HAP-1 (cell line): ENCODE results near the gene CAPN10.

Experiments
- DNase-seq, 2 experiments: peaks; one replicate each; pipeline ENCODE4 v3.0.0-alpha.2; 2016 to 2020; ENCODE audit warnings: low spot score in 2 of 2
- H3K27me3 ChIP-seq: fragments of 250-450 bp; sonication (Bioruptor Pico); 2 replicates; pipeline ENCODE4 v1.5.1; 2020; ENCODE audit warnings: low read depth, mild to moderate bottlenecking, moderate library complexity
- H3K36me3 ChIP-seq: fragments of 250-450 bp; sonication (Bioruptor Pico); replicated peaks from 2 replicates; pipeline ENCODE4 v1.5.1; 2020; ENCODE audit warnings: mild to moderate bottlenecking
- H3K4me1 ChIP-seq: fragments of 250-450 bp; sonication (Bioruptor Pico); 2 replicates; pipeline ENCODE4 v1.5.1; 2020; ENCODE audit warnings: mild to moderate bottlenecking
- H3K4me3 ChIP-seq: fragments of 250-450 bp; sonication (Bioruptor Pico); 2 replicates; pipeline ENCODE4 v1.5.1; 2020; ENCODE audit warnings: mild to moderate bottlenecking, moderate library complexity
- H3K9me3 ChIP-seq: fragments of 250-450 bp; sonication (Bioruptor Pico); 2 replicates; pipeline ENCODE4 v1.5.1; 2020; ENCODE audit warnings: mild to moderate bottlenecking, moderate library complexity
- in situ Hi-C: fragments of 300-500 bp; cut with MboI; formaldehyde crosslinking; loops from 3 replicates; pipeline ENCODE4 v1.14.3; 2020; ENCODE audit warnings: low sequenced_read_pairs, inconsistent platforms, mixed read lengths

CAPN10 gene

DNA sequence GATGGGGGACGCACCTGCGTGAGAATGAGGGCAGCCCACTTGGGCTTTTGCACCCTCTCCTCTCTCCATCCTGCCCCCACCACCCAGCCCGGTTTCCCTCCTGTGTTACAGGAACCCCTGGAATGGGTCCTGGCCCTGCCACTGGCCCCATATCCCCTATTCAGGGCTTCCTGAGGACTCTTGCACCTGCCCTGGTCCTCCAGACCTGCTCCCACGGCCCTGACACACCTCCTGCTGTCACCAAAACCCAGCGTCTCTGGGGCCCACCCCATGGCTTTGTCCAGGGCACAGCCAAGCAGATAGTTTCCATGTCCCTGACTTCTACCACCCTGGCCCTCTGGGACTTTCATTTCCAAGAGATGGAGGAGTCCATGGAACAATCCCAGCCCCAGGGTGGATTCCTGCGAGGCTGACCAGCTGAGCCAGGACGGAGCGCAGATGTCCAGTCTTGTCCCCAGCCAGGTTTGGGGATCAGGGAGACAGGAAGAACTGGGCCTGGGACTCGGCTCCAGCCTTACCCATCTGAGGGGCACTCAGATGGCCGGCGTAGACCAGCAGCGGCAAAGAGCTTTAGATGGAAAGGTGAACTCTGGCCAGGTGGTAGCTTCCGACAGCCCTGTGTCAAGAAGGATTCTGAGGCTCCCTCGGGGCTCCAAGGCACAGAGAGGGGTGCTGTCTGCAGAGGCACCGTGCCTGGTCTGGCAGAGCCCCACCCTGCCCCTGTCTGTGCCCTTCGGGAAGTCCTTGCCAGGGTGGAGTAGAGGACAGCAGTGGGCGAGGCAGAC is 50.8 kb downstream of the CAPN10 start:
- Histone ChIP-seq H3K4me3 (no peak overlapping the region), H3K36me3 (no peaks in the 10 kb centered on the region), H3K9me3 (peaks cover 12% of the 10 kb centered on the region), H3K27me3 (no peaks in the 10 kb centered on the region; the same call in 1 of the 2 replicates), H3K4me1 (no peaks in the 10 kb centered on the region)
- in situ Hi-C loops: no loop called here
- peak in 1 of 2 experiments; percentile 5 for DNase-seq

DNA sequence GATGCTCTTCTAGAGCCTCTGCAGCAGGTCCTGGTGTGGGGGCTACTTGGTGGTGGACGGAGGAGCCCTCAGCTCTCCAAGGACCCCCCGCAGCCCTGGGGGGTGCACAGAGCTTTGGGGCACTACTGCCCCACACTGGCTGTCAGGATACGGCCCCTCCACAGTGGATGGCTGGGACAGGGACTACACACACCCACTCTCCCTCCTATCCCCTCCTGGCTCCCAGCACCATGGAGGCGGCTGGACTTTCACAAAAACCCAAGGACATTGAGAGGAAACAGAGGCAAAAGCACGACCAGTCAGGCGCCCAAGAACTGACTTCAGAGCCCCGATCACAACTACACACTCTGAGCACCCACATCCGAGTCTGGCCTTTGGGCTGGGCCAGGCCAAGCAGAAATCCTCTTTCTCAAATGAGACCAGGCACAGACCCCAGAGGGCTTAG is 51.4 kb downstream of the CAPN10 start:
- Histone ChIP-seq H3K27me3 (no peaks in the 10 kb centered on the region; the same call in 1 of the 2 replicates), H3K9me3 (peaks cover 12% of the 10 kb centered on the region), H3K4me1 (no peaks in the 10 kb centered on the region), H3K36me3 (no peaks in the 10 kb centered on the region), H3K4me3 (no peak overlapping the region)
- in situ Hi-C loops: no loop called here
- DNase-seq: no peak

DNA sequence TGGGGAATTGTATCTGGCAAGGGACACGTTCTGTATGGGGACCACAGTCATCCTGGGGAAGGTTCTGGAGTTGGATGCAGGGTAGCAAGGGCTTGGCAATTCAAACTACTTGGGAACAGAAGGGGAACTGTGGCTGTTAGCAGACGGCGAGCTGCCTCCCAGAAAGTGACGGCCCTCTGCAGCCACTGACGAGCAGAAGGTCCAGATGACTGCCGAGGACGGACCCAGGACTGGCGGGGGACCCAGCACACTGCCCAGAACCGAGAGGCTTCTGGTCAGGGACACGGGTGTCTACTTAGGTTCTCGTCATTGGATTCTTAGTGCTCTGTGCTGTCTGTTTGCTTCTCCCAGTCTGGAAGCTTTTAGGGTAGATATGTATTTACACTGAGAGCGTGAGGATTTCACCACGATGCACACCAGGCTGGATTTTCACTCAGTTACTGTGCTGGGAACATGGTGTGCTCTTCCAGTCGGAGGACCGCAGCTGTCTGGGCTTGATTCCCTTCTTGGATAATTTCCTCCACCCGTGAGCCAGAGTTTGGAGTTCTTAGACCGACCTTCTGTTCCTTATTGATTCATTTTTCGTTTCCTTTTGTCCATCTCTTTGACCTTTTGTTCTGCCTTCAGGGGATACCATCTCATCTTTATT is 52.1 kb downstream of the CAPN10 start:
- peak in 1 of 2 experiments; percentile 5 for DNase-seq
- Histone ChIP-seq H3K4me3 (no peak overlapping the region), H3K4me1 (no peaks in the 10 kb centered on the region), H3K36me3 (no peaks in the 10 kb centered on the region), H3K9me3 (peaks cover 6% of the 10 kb centered on the region), H3K27me3 (no peaks in the 10 kb centered on the region; the same call in 1 of the 2 replicates)
- in situ Hi-C loops: no loop called here

DNA sequence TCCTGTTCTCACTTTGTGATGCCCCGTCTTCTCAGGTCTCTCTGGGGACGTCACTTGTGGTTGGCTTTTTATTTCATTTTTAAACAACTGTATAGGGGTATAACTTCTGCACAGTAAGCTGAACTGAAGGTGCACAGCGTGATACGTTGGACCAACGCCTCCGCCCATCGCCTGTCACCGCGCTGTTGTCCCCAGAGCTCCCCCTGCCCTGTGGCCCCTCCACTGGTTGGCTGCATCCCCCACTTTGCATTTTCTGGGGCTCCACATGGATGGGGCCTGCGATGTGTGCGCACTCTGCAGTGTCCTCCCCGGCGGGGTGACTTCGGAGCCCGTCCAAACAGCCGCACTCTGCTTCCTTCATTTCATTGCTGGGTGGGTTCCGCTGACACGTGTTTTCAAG is 53.0 kb downstream of the CAPN10 start:
- Histone ChIP-seq H3K4me1 (no peaks in the 10 kb centered on the region), H3K27me3 (peaks cover 2% of the 10 kb centered on the region), H3K4me3 (no peak overlapping the region), H3K9me3 (no peaks in the 10 kb centered on the region), H3K36me3 (no peaks in the 10 kb centered on the region)
- in situ Hi-C loops: no loop called here
- DNase-seq: no peak

DNA sequence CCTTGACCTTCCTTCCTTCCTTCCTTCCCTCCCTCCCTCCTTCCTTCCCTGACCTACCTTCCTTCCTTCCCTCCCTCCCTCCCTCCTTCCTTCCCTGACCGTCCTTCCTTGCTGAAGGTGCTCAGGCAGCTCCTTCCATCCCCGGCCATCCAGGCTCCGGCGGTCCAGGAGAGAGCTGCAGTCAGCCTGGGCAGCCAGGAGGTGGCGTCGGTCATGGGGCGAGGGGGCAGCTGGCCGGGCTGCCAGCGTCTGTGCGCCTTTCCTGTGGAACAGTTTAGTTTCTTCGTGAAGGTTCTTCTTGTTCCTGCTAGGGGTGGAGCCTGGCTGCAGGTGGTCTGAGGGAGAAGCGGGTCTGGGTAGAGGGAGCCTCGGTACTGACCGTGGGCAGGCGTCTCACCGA is 54.4 kb downstream of the CAPN10 start:
- DNase-seq: peak; percentile 18 to 72
- peaks cover 2% of the 10 kb centered on the region for H3K27me3 ChIP-seq
- no peak overlapping the region for H3K4me3 ChIP-seq
- no peaks in the 10 kb centered on the region for H3K36me3 ChIP-seq
- in situ Hi-C loops: no loop called here
- no peaks in the 10 kb centered on the region for H3K4me1 ChIP-seq
- no peaks in the 10 kb centered on the region for H3K9me3 ChIP-seq

DNA sequence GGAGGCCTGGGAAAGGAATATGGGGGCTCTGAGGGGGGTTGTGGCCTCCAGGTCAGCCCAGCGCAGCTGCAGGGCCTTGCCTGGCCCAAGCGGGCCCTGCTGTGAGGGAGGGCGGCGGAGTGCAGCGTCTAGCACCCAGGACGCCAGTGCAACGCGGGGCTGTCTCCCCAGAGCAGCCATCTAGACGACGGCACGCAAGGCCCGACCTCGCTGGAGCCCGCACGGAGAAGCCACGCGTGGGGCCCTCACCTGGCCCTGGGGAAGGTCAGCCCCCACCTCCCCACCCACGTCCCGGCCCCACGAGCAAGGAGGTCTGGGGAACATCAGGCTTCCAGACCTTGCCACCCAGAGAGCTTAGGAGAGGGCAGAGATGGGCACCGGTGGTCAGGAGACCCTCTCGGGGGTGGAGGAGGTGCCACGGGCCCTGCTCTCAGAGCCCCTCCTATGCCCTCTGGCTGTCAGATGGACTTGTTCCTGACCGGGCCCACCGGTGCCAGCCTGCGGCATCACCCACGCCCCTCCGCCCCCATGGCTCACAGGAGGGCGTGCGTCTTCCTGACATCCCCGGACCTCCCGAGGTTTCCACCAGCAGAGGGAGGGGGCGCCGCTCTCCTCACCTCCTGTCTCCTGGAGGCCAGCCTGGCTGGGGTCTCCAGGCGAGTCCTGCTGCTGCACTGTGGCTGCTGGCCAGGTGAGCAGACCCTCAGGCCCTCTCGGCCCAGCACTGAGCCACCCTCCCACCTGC is 55.7 kb downstream of the CAPN10 start:
- Histone ChIP-seq H3K4me1 (no peaks in the 10 kb centered on the region), H3K27me3 (peaks cover 4% of the 10 kb centered on the region), H3K4me3 (no peak overlapping the region), H3K9me3 (no peaks in the 10 kb centered on the region), H3K36me3 (no peaks in the 10 kb centered on the region)
- in situ Hi-C loops: no loop called here
- peak in 1 of 2 experiments; percentile 6 for DNase-seq

DNA sequence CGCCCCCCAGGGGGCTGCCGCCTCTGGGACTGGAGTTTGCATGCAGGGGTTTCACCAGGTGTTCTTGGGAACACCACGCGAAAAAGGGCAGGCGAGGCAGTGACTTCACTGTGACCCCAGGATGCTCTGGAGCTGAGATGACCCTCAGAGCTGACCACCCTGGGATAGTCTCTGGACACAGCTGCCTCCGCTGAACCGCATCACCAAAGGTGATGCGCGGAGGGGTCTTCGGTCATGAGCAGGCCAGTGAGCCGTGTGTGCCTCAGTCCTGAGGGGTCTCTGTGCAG is 56.2 kb downstream of the CAPN10 start:
- Histone ChIP-seq H3K36me3 (no peaks in the 10 kb centered on the region), H3K4me3 (no peak overlapping the region), H3K27me3 (peaks cover 6% of the 10 kb centered on the region), H3K9me3 (no peaks in the 10 kb centered on the region), H3K4me1 (no peaks in the 10 kb centered on the region)
- in situ Hi-C loops: no loop called here
- DNase-seq: no peak

DNA sequence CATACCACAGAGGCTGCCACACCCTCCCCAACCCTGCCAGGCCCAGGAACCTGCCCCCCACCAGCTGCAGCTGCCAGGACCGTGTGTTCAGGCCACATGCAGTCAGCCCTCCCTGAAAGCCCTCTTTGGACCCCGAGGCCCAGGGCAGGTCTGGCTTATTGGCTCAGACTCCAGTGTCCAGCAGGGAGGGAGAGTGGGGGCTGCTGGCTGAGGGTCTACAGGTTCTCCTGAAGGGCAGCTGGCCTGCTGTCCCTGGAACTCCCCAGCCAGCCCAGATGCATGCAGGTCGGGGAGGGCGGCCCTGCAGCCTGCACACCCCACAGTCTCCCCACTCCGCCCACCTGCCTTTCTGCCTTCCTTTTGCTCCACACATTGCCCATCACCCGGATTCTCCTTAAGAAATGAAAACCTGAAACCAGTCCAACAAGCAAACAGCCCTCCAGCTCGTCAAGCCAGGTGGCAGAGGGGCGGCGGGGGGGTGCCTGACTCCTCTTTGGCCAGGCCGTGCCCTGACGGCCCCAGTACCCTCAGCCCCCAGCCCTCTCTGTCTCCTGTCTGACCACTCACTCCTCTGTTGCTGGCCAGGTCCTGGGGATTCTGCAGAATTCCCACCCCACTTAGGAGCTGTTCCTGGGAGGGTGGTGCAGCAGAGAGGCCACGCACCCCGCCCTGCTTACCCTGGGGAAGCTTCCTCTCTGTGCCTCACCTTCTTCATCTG is 56.7 kb downstream of the CAPN10 start:
- no peak overlapping the region for H3K4me3 ChIP-seq
- H3K27me3 ChIP-seq: peaks cover 11% of the 10 kb centered on the region
- DNase-seq: no peak
- no peaks in the 10 kb centered on the region for H3K9me3 ChIP-seq
- H3K36me3 ChIP-seq: no peaks in the 10 kb centered on the region
- no peaks in the 10 kb centered on the region for H3K4me1 ChIP-seq
- in situ Hi-C loops: no loop called here

DNA sequence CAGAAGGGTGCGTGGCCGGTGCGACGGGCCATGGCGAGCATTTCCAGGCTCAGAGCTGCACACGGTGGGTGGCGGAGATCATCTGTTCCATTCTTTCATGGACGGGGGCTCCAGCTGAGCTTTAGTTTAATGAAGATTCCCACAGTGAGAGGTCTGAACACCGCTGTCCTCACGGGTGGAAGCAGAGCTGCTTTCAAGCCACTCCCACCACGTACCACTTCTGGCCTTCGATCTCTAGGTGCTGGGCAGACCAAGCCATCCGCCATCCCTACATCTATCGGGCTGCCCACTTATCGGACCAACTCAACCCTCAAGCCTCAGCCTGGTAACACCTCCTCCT is 57.2 kb downstream of the CAPN10 start:
- no peaks in the 10 kb centered on the region for H3K36me3 ChIP-seq
- H3K4me1 ChIP-seq: no peaks in the 10 kb centered on the region
- H3K4me3 ChIP-seq: no peak overlapping the region
- H3K27me3 ChIP-seq: peaks cover 14% of the 10 kb centered on the region
- in situ Hi-C loops: no loop called here
- no peaks in the 10 kb centered on the region for H3K9me3 ChIP-seq
- DNase-seq: no peak

DNA sequence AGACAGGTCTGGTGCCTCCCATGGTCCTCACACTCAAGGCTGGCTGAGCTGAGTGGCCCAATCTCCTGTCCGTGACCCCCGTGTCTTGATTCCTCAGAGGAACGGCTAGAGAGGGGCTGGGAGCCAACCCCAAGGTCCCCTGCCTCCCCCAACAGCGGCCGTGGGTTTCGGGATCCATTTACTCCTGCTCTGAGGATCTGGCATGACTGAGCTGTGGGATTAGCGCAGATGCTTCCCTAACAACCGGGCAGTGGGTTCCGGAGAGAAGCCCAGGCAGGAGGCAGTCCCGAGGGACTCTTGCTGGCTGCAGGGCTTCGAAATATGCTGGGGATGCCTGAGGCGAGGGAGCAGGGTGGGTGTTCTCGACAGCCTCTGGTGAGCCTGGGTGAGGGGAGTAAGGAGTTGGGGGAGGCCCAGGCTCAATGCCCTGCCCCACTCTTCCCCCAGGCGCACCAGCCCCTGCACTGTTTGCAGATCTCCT is 57.7 kb downstream of the CAPN10 start:
- peak in 1 of 2 experiments; percentile 20 for DNase-seq
- in situ Hi-C loops: no loop called here

DNA sequence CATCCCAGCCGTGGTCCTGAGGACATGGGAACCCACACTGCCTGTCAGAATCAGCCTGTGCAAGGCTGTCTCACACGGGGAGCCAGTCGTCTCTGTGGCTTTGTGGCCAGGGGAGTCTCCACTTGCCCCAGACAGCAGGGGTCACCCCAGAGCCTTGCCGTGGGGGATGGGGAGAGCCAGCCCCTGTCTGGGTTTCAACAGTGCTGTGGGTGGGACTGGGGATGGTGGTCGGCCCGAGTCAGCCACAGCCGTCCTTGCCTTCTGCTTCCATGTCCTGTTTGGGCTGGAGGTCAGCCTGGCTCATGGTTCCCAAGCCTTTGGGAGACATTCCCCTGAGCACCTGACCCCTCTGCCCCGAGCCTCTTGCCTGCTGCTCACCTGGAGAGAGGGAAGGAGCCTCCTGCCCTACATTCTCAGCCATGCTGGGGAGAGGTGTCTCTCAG is 58.3 kb downstream of the CAPN10 start:
- in situ Hi-C loops: no loop called here
- Histone ChIP-seq H3K27me3 (peaks cover 23% of the 10 kb centered on the region), H3K4me3 (no peak overlapping the region), H3K9me3 (no peaks in the 10 kb centered on the region), H3K4me1 (no peaks in the 10 kb centered on the region), H3K36me3 (no peaks in the 10 kb centered on the region)
- DNase-seq: no peak

More for the DNA sequence above, 57.7 kb downstream of the CAPN10 start:
- peaks cover 19% of the 10 kb centered on the region for H3K27me3 ChIP-seq
- H3K9me3 ChIP-seq: no peaks in the 10 kb centered on the region
- no peaks in the 10 kb centered on the region for H3K4me1 ChIP-seq
- no peak overlapping the region for H3K4me3 ChIP-seq
- no peaks in the 10 kb centered on the region for H3K36me3 ChIP-seq

DNA sequence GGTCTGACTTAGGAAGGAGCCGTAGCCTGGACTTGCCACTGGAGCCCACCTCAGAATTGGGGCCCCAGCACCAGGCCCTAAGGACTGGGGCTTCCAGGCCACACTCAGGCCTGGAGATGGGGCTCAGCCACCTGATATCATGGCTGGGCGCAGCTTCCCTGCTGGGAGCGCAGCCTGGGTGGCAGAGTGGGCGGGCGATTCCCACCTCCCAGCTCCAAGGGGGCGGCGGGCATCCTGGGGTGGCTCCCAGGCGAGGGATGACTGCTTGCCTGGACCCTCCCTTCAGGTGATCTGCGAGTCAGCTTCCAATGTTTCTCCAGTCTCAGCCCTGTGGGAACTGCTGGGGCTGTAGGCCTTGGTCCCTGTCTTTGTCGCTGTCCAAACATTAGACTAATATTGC is 58.8 kb downstream of the CAPN10 start:
- H3K27me3 ChIP-seq: peaks cover 26% of the 10 kb centered on the region
- no peaks in the 10 kb centered on the region for H3K4me1 ChIP-seq
- in situ Hi-C loops: no loop called here
- no peaks in the 10 kb centered on the region for H3K9me3 ChIP-seq
- no peak overlapping the region for H3K4me3 ChIP-seq
- no peaks in the 10 kb centered on the region for H3K36me3 ChIP-seq
- no peak for DNase-seq

DNA sequence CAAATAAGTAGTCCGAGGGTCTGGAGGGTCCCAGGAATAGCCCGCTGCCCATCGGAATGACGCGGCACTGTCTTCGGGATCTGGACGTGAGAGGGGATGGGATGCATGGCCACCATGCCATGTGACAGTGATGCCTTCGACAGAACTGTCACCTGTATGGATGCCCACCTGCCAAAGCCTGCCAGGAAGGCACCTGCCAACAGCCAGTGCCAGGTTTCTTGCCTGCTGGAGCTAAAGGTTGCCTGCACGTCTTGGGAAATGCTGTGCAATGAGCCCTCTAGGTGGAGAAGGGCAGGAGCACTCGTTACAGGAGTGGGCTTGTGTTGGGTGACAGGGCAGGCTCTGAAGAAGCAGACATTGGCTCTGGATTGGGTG is 59.3 kb downstream of the CAPN10 start:
- Histone ChIP-seq H3K9me3 (no peaks in the 10 kb centered on the region), H3K4me3 (no peak overlapping the region), H3K36me3 (no peaks in the 10 kb centered on the region), H3K27me3 (peaks cover 26% of the 10 kb centered on the region), H3K4me1 (no peaks in the 10 kb centered on the region)
- DNase-seq: no peak
- in situ Hi-C loops: no loop called here
